B cell (primary cell): ENCODE data around the gene ITGB8. TPM values are rescaled to one million over a fixed set of nuclear protein-coding genes. Genes with fewer than 3 reads are reported as not detected.

Source experiments
- ATAC-seq: fragments of 200-7000 bp; cut with Tn5 transposase; one replicate; pipeline ENCODE4 v1.10.0; 2021; ENCODE audit warnings: low read depth, mild to moderate bottlenecking, moderate number of reproducible peaks, moderate library complexity
- CTCF ChIA-PET: fragments of 350-600 bp; sonication (Branson Sonifier 250); formaldehyde crosslinking; loops from one replicate; lab custom pipeline; 2021; ENCODE audit warnings: antibody characterized with exemption, inconsistent platforms; lab: Charles Lee
- POLR2A ChIA-PET: fragments of 350-600 bp; sonication (Branson Sonifier 250); formaldehyde crosslinking; loops from one replicate; lab custom pipeline; 2021; ENCODE audit warnings: antibody characterized with exemption; lab: Charles Lee
- DNase-seq: peaks from one replicate; pipeline ENCODE4 v3.0.0; 2013
- H2AFZ ChIP-seq: 2 replicates; pipeline ENCODE4 v1.6.1; 2012; ENCODE audit warnings: mild to moderate bottlenecking, low read depth, low read length; ENCODE audit not compliant: insufficient read depth, poor library complexity, severe bottlenecking
- H3K27ac ChIP-seq, 2 donors: 1 replicate in 1 of 2; 2 replicates in 1 of 2; pipeline ENCODE4 v1.5.1; 2012 to 2013; ENCODE audit warnings: low read length in 2 of 2, mild to moderate bottlenecking in 2 of 2, moderate library complexity in 1 of 2
- H3K27me3 ChIP-seq, 4 experiments: fragments of 200-600 bp in 1 of 4; sonication (generic) in 1 of 4; replicated peaks in 1 of 4; 1 replicate in 2 of 4; 2 replicates in 2 of 4; pipeline versions ENCODE4 v1.6.1 to v1.7.0; 2013 to 2016; ENCODE audit warnings: low read length in 3 of 4, mild to moderate bottlenecking in 2 of 4, mixed read lengths in 1 of 4, moderate library complexity in 1 of 4; ENCODE audit not compliant: insufficient read depth in 4 of 4, control insufficient read depth in 3 of 4; ENCODE audit errors: control extremely low read depth in 1 of 4
- H3K36me3 ChIP-seq, 2 experiments: replicated peaks in 1 of 2; 1 replicate in 1 of 2; 2 replicates in 1 of 2; pipeline versions ENCODE4 v1.6.1 to v1.7.1; 2013; ENCODE audit warnings: low read length in 1 of 2; ENCODE audit not compliant: insufficient read depth in 2 of 2, control insufficient read depth in 1 of 2; ENCODE audit errors: control extremely low read depth in 1 of 2, extremely low read depth in 1 of 2
- H3K4me1 ChIP-seq, 2 donors: fragments of 200-600 bp in 1 of 2; sonication (generic) in 1 of 2; 1 replicate in 1 of 2; 2 replicates in 1 of 2; pipeline versions ENCODE4 v1.5.1 to v1.6.1; 2013 to 2017; ENCODE audit warnings: low read length in 2 of 2; ENCODE audit not compliant: control insufficient read depth in 2 of 2, insufficient read depth in 2 of 2
- H3K4me2 ChIP-seq: replicated peaks from 2 replicates; pipeline ENCODE3; 2012; ENCODE audit warnings: mild to moderate bottlenecking, low read depth, low read length; ENCODE audit not compliant: poor library complexity, severe bottlenecking
- H3K4me3 ChIP-seq, 5 experiments: fragments of 200-600 bp in 1 of 5; sonication (generic) in 1 of 5; 1 replicate in 3 of 5; 2 replicates in 2 of 5; pipeline versions ENCODE4 v1.5.1 to v1.7.0; 2011 to 2016; ENCODE audit warnings: low read length in 4 of 5, mild to moderate bottlenecking in 4 of 5, low read depth in 2 of 5, control low read depth in 1 of 5, moderate library complexity in 1 of 5; ENCODE audit not compliant: insufficient read depth in 1 of 5; ENCODE audit errors: control extremely low read depth in 1 of 5, extremely low read depth in 1 of 5
- H3K79me2 ChIP-seq: fragments of 200-600 bp; sonication (generic); one replicate; pipeline ENCODE4 v1.6.0; 2016; ENCODE audit warnings: low read length; ENCODE audit not compliant: control insufficient read depth, insufficient read depth
- H3K9ac ChIP-seq: fragments of 200-600 bp; sonication (generic); 2 replicates; pipeline ENCODE4 v1.6.1; 2017; ENCODE audit warnings: mild to moderate bottlenecking, low read length, moderate library complexity
- H3K9me3 ChIP-seq, 3 donors: one replicate each; pipeline versions ENCODE4 v1.6.1 to v1.7.1; 2013; ENCODE audit warnings: low read length in 2 of 3; ENCODE audit not compliant: control insufficient read depth in 2 of 3, insufficient read depth in 1 of 3; ENCODE audit errors: control extremely low read depth in 1 of 3
- H4K20me1 ChIP-seq: 2 replicates; pipeline ENCODE4 v1.6.0; 2012; ENCODE audit warnings: mild to moderate bottlenecking, low read length; ENCODE audit not compliant: insufficient read depth, control insufficient read depth, poor library complexity, severe bottlenecking
- H3K27ac Mint-ChIP-seq: one replicate; pipeline ENCODE4 v1.8.0; 2021; ENCODE audit warnings: mixed read lengths
- H3K27me3 Mint-ChIP-seq: one replicate; pipeline ENCODE4 v1.8.0; 2021; ENCODE audit warnings: mixed read lengths
- H3K4me1 Mint-ChIP-seq: one replicate; pipeline ENCODE4 v1.8.0; 2021; ENCODE audit warnings: mixed read lengths
- H3K4me3 Mint-ChIP-seq: one replicate; pipeline ENCODE4 v1.8.0; 2021; ENCODE audit warnings: mixed read lengths
- H3K9me3 Mint-ChIP-seq: one replicate; pipeline ENCODE4 v1.8.0; 2022; ENCODE audit warnings: mixed read lengths; ENCODE audit not compliant: insufficient read depth
- EZH2 ChIP-seq: IDR thresholded peaks from 2 replicates; pipeline ENCODE4 v1.6.1; 2012; ENCODE audit warnings: borderline replicate concordance, low read depth, mild to moderate bottlenecking, moderate library complexity, low read length; ENCODE audit not compliant: insufficient read depth, poor library complexity, severe bottlenecking
- WGBS: methylation state at CpG from one replicate; pipeline ENCODE4 v1.1.5; 2013; ENCODE audit warnings: missing lambda C conversion rate; ENCODE audit not compliant: insufficient coverage; 5-methylcytosine and 5-hydroxymethylcytosine counted together
- intact Hi-C: fragments of 100-400 bp; cut with micrococcal nuclease; formaldehyde crosslinking; loops from one replicate; pipeline ENCODE4 v1.10.0; 2022
- polyA plus RNA-seq: library from polyadenylated mRNA; depleted of rRNA; stranded (reverse); fragments of >200 nt; gene quantifications from 2 replicates; pipeline ENCODE4 v1.2.3, GENCODE V29; 2012
- total RNA-seq, 2 donors: library from RNA; stranded (reverse); fragments of 120-200 nt in 1 of 2; gene quantifications; 1 replicate in 1 of 2; 2 replicates in 1 of 2; pipeline versions ENCODE4 v1.2.3 to v1.2.4, GENCODE V29; 2013 to 2022
- TF ChIP-seq, protein P1 (sequence below): fragments of 200-600 bp; IDR thresholded peaks from one replicate; pipeline ENCODE4 v1.8.0; 2022; ENCODE audit warnings: antibody characterized with exemption, mild to moderate bottlenecking

Gene ITGB8
- total and polyA plus RNA-seq, 2 donors (not counting 1 experiment from before 2014, with no cell fraction given): 0.01 to 0.30 TPM

- no peaks in the 10 kb centered on the region for H3K36me3 ChIP-seq
- CTCF ChIA-PET: no interaction called here
Observed at GRCh38 chr7:20288036-20288435, 42.7 kb upstream of the ITGB8 start.

GRCh38 chr7:20290505-20291111, 40.1 kb upstream of the ITGB8 start:
- Histone ChIP-seq H3K9me3 (no peaks in the 10 kb centered on the region), H3K27ac (no peak overlapping the region), H3K36me3 (no peaks in the 10 kb centered on the region), H2AFZ (no peak overlapping the region), H4K20me1 (no peaks in the 10 kb centered on the region), H3K79me2 (no peaks in the 10 kb centered on the region), H3K4me2 (no peak overlapping the region), H3K27me3 (no peaks in the 10 kb centered on the region), H3K4me3 (no peak overlapping the region), H3K9ac (no peak overlapping the region), H3K4me1 (no peaks in the 10 kb centered on the region)
- WGBS: 40% methylated on average over 1 of the region's 3 CpGs
- ATAC-seq (no peak), DNase-seq (no peak)
- POLR2A ChIA-PET: no interaction called here
- CTCF ChIA-PET: interaction anchor here (1.2 kb wide), 1 partner anchor 20 kb away, joined by 3 read pairs; no protein-coding TSS in a partner anchor
- Mint-ChIP-seq H3K27me3 (no peaks in the 10 kb centered on the region), H3K4me1 (no peaks in the 10 kb centered on the region), H3K4me3 (no peak overlapping the region), H3K27ac (no peak overlapping the region), H3K9me3 (peaks cover 7% of the 10 kb centered on the region)
- intact Hi-C loops: no loop called here
- no peak for TF ChIP-seq EZH2
- TF ChIP-seq, protein P1, sequence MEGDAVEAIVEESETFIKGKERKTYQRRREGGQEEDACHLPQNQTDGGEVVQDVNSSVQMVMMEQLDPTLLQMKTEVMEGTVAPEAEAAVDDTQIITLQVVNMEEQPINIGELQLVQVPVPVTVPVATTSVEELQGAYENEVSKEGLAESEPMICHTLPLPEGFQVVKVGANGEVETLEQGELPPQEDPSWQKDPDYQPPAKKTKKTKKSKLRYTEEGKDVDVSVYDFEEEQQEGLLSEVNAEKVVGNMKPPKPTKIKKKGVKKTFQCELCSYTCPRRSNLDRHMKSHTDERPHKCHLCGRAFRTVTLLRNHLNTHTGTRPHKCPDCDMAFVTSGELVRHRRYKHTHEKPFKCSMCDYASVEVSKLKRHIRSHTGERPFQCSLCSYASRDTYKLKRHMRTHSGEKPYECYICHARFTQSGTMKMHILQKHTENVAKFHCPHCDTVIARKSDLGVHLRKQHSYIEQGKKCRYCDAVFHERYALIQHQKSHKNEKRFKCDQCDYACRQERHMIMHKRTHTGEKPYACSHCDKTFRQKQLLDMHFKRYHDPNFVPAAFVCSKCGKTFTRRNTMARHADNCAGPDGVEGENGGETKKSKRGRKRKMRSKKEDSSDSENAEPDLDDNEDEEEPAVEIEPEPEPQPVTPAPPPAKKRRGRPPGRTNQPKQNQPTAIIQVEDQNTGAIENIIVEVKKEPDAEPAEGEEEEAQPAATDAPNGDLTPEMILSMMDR: no peak

More at GRCh38 chr7:20288036-20288435, 42.7 kb upstream of the ITGB8 start:
- no peaks in the 10 kb centered on the region for H3K4me1 ChIP-seq
- no peaks in the 10 kb centered on the region for H3K79me2 ChIP-seq
- no peak overlapping the region for H3K9ac ChIP-seq
- Mint-ChIP-seq H3K27me3 (no peaks in the 10 kb centered on the region), H3K9me3 (no peaks in the 10 kb centered on the region), H3K4me1 (peaks cover 2% of the 10 kb centered on the region), H3K27ac (no peak overlapping the region), H3K4me3 (no peak overlapping the region)
- no peaks in the 10 kb centered on the region for H3K9me3 ChIP-seq
- TF ChIP-seq, protein P1: no peak
- no peak for TF ChIP-seq EZH2
- no peak for DNase-seq
- no peak overlapping the region for H3K4me2 ChIP-seq
- H3K4me3 ChIP-seq: no peak overlapping the region
- H2AFZ ChIP-seq: no peak overlapping the region
- H4K20me1 ChIP-seq: no peaks in the 10 kb centered on the region
- H3K27me3 ChIP-seq: no peaks in the 10 kb centered on the region
- ATAC-seq: no peak
- intact Hi-C loops: no loop called here
- H3K27ac ChIP-seq: no peak overlapping the region
- POLR2A ChIA-PET: no interaction called here
- WGBS: no CpG with 5 or more reads among the region's 2 CpGs
